Fibroblast of lung (primary cell): ENCODE results near the gene LHX4. TPM values are rescaled to one million over a fixed set of nuclear protein-coding genes. Genes with fewer than 3 reads are reported as not detected.

Experiments
- DNase-seq, 2 donors: peaks; one replicate each; pipeline versions ENCODE4 v3.0.0 to v3.0.0-alpha.2; 2010; ENCODE audit warnings: low read depth in 2 of 2
- H2AFZ ChIP-seq: 2 replicates; pipeline ENCODE4 v1.5.1; 2012; ENCODE audit warnings: low read length, control low read depth, inconsistent platforms
- H3K27ac ChIP-seq: 2 replicates; pipeline ENCODE4 v1.5.1; 2011; ENCODE audit warnings: low read length, control low read depth; ENCODE audit not compliant: insufficient read depth
- H3K27me3 ChIP-seq: 2 replicates; pipeline ENCODE4 v1.5.1; 2011; ENCODE audit warnings: mild to moderate bottlenecking, low read length; ENCODE audit not compliant: control insufficient read depth, insufficient read depth
- H3K36me3 ChIP-seq: 2 replicates; pipeline ENCODE4 v1.5.1; 2011; ENCODE audit warnings: low read length; ENCODE audit not compliant: control insufficient read depth, insufficient read depth
- H3K4me1 ChIP-seq: 2 replicates; pipeline ENCODE4 v1.5.1; 2011; ENCODE audit warnings: low read length; ENCODE audit not compliant: control insufficient read depth, insufficient read depth; ENCODE audit errors: extremely low read depth
- H3K4me2 ChIP-seq: 2 replicates; pipeline ENCODE4 v1.5.1; 2011; ENCODE audit warnings: low read length, control low read depth; ENCODE audit not compliant: insufficient read depth; ENCODE audit errors: extremely low read depth
- H3K4me3 ChIP-seq, 4 experiments: fragments of 200-600 bp in 1 of 4; sonication (generic) in 1 of 4; replicated peaks in 1 of 4; 2 replicates each; pipeline ENCODE4 v1.5.1; 2011 to 2016; ENCODE audit warnings: low read length in 4 of 4, low read depth in 3 of 4, mild to moderate bottlenecking in 3 of 4, control low read depth in 2 of 4, inconsistent platforms in 1 of 4, mixed read lengths in 1 of 4; ENCODE audit not compliant: insufficient read depth in 1 of 4; ENCODE audit errors: control extremely low read depth in 1 of 4
- H3K79me2 ChIP-seq: 2 replicates; pipeline ENCODE4 v1.5.1; 2012; ENCODE audit warnings: mild to moderate bottlenecking, low read length, inconsistent platforms; ENCODE audit not compliant: control insufficient read depth, insufficient read depth
- H3K9ac ChIP-seq: 2 replicates; pipeline ENCODE4 v1.5.1; 2011; ENCODE audit warnings: mild to moderate bottlenecking, low read length, control low read depth; ENCODE audit not compliant: insufficient read depth
- H3K9me3 ChIP-seq: 2 replicates; pipeline ENCODE4 v1.5.1; 2012; ENCODE audit warnings: low read depth, low read length; ENCODE audit not compliant: control insufficient read depth, insufficient read depth
- H4K20me1 ChIP-seq: 2 replicates; pipeline ENCODE4 v1.5.1; 2011; ENCODE audit warnings: low read length; ENCODE audit not compliant: control insufficient read depth, insufficient read depth; ENCODE audit errors: extremely low read depth
- CTCF ChIP-seq, 2 donors: IDR thresholded peaks in 1 of 2; conservative IDR thresholded peaks in 1 of 2; 1 replicate in 1 of 2; 2 replicates in 1 of 2; pipeline ENCODE4 v1.5.1; 2011 to 2012; ENCODE audit warnings: low read length in 2 of 2, control low read depth in 1 of 2, inconsistent platforms in 1 of 2, low read depth in 1 of 2, mild to moderate bottlenecking in 1 of 2
- EZH2 ChIP-seq: IDR thresholded peaks from 2 replicates; pipeline ENCODE4 v1.5.1; 2012; ENCODE audit warnings: low read length, control low read depth, mild to moderate bottlenecking; ENCODE audit errors: missing control alignments
- polyA plus RNA-seq, 2 donors: library from polyadenylated mRNA; depleted of rRNA in 1 of 2; stranded (reverse) in 1 of 2; unstranded in 1 of 2; fragments of >200 nt; gene quantifications; 2 replicates each; pipeline ENCODE4 v1.2.1, GENCODE V29; 2011 to 2012; ENCODE audit warnings: missing spikeins in 1 of 2
- total RNA-seq: library from RNA; depleted of rRNA; stranded (reverse); fragments of >200 nt; gene quantifications from 2 replicates; pipeline ENCODE4 v1.2.1, GENCODE V29; 2014

The LHX4 gene
- total and polyA plus RNA-seq, 2 donors (not counting 1 experiment from before 2014, with no cell fraction given) = 0.03 to 0.33 TPM

DNA sequence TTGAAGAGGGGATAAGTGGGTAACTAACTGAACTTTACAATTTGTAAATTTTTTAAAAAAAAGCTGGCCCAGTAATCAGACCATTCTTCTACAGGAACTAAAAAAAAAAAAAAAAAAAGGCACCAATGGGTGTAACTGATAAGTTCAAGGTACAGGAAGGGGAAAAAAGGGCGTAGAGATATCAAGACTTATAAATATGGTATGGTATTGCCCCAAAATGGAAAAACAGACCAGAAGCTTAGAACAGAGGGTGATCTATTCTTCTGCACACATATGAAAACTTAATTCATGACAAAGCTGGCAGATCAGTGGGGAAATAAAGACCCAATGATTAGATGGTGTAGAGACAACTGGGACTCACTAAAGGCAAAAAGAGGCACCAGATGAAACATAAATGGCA lies 58.9 kb downstream of the LHX4 start:
- Histone ChIP-seq H3K36me3 (peaks cover 2% of the 10 kb centered on the region), H3K27me3 (no peaks in the 10 kb centered on the region), H3K4me3 (no peak overlapping the region), H3K4me2 (no peak overlapping the region), H4K20me1 (no peaks in the 10 kb centered on the region), H3K79me2 (no peaks in the 10 kb centered on the region), H3K9me3 (no peaks in the 10 kb centered on the region), H3K27ac (no peak overlapping the region), H2AFZ (no peak overlapping the region), H3K9ac (no peak overlapping the region), H3K4me1 (no peaks in the 10 kb centered on the region)
- DNase-seq = no peak
- no peak for TF ChIP-seq EZH2
- TF ChIP-seq CTCF (conservative IDR thresholded peaks at IDR 0.05 in 1 of 2, IDR thresholded peaks at IDR 0.05 in 1 of 2; ENCODE audit: low read depth in 1 of 2, low read length in 2 of 2) = no peak

- H4K20me1 ChIP-seq = no peaks in the 10 kb centered on the region
- no peaks in the 10 kb centered on the region for H3K27me3 ChIP-seq
- peaks cover 2% of the 10 kb centered on the region for H3K36me3 ChIP-seq
- no peak overlapping the region for H2AFZ ChIP-seq
- no peak overlapping the region for H3K4me3 ChIP-seq
- no peak for TF ChIP-seq CTCF (conservative IDR thresholded peaks at IDR 0.05 in 1 of 2, IDR thresholded peaks at IDR 0.05 in 1 of 2; ENCODE audit: low read depth in 1 of 2, low read length in 2 of 2)
- TF ChIP-seq EZH2 = no peak
- H3K4me1 ChIP-seq = no peaks in the 10 kb centered on the region
- no peak overlapping the region for H3K27ac ChIP-seq
- no peak for DNase-seq
- H3K9me3 ChIP-seq = no peaks in the 10 kb centered on the region
- H3K79me2 ChIP-seq = no peaks in the 10 kb centered on the region
- no peak overlapping the region for H3K4me2 ChIP-seq
- no peak overlapping the region for H3K9ac ChIP-seq
These were observed 60.4 kb downstream of the LHX4 start for GRCh38 chr1:180290265-180291001.

DNA sequence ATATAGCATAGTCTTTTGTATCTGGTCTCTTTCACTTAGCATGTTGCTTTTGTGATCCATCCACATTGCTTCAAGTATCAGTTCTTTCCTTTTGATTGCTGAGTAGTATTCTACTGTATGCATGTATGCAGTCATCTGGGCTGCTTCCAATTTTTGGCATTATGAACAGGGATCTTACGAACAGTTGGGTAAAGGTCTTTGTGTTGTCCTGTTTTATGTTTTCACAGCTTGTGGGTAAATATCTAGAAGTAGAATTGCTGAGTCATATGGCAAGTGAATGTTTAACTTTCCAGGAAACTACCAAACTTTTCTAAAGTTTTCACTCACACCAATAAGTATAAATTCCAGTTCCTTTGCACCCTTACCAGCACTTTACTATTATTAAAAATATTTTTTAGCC lies 60.9 kb downstream of the LHX4 start:
- Histone ChIP-seq H2AFZ (no peak overlapping the region), H3K27me3 (no peaks in the 10 kb centered on the region), H3K4me1 (no peaks in the 10 kb centered on the region), H4K20me1 (no peaks in the 10 kb centered on the region), H3K4me2 (no peak overlapping the region), H3K27ac (no peak overlapping the region), H3K79me2 (no peaks in the 10 kb centered on the region), H3K4me3 (no peak overlapping the region), H3K9ac (no peak overlapping the region), H3K36me3 (peaks cover 2% of the 10 kb centered on the region), H3K9me3 (no peaks in the 10 kb centered on the region)
- TF ChIP-seq CTCF (conservative IDR thresholded peaks at IDR 0.05 in 1 of 2, IDR thresholded peaks at IDR 0.05 in 1 of 2; ENCODE audit: low read depth in 1 of 2, low read length in 2 of 2) (no peak), EZH2 (no peak)
- DNase-seq = peak in 1 of 2 donors; percentile 33
